K562 (cell line): ENCODE measurements around the gene APCDD1. TPM values are rescaled to one million over a fixed set of nuclear protein-coding genes. Genes with fewer than 3 reads are reported as not detected.
"Not testable (repeated sequence)": the region's sequence is repeated elsewhere in the genome, so short reads cannot be mapped to it uniquely, and the experiment has no call there.

Source experiments
- ATAC-seq: fragments of 200-7000 bp; cut with Tn5 transposase; 3 replicates; pipeline ENCODE4 v1.9.1; 2020; ENCODE audit warnings: moderate library complexity
- BruUV-seq: library from RNA; stranded (reverse); fragments of 400-500 nt; replicated peaks from 2 replicates; lab custom pipeline; 2021; lab: Mats Ljungman, UMichigan
- CTCF ChIA-PET: fragments of 300-600 bp; formaldehyde crosslinking; extraction: SDS; loops from one replicate; lab custom pipeline; 2021; ENCODE audit warnings: low intra/inter-chr PET ratio; lab: Yijun Ruan, JAX
- POLR2A ChIA-PET: fragments of 300-600, 350-650 bp; sonication (Branson Sonifier 250); formaldehyde crosslinking; extraction: SDS; loops from one replicate; lab custom pipeline; 2021; ENCODE audit warnings: antibody characterized with exemption, inconsistent platforms; lab: Yijun Ruan, JAX
- DNase-seq, 4 experiments: peaks; one replicate each; pipeline versions ENCODE4 v3.0.0 to v3.0.0-alpha.2; 2011 to 2018; ENCODE audit warnings: low spot score in 3 of 4, mixed read lengths in 3 of 4; ENCODE audit errors: extremely low read depth in 1 of 4
- FAIRE-seq: peaks from 2 replicates; lab custom pipeline; 2011; peaks lifted over from hg19 to GRCh38; lab: Jason Lieb, UNC
- H2AFZ ChIP-seq: 2 replicates; pipeline ENCODE4 v1.6.0; 2011; ENCODE audit warnings: low read depth, low read length, control low read depth, inconsistent platforms
- H3K27ac ChIP-seq: fragments of 200-600 bp; 3 replicates; pipeline ENCODE4 v1.8.0; 2011; ENCODE audit warnings: low read depth, mild to moderate bottlenecking, control low read depth, inconsistent platforms, low read length, moderate library complexity, mixed read lengths; ENCODE audit errors: extremely low read depth
- H3K27me3 ChIP-seq, 2 experiments: fragments of 300-600 bp in 1 of 2; 2 replicates in 1 of 2; 3 replicates in 1 of 2; pipeline versions ENCODE4 v1.6.0 to v1.8.0; 2011; ENCODE audit warnings: inconsistent platforms in 2 of 2, low read length in 2 of 2, mild to moderate bottlenecking in 1 of 2, mixed read lengths in 1 of 2, moderate library complexity in 1 of 2; ENCODE audit not compliant: control insufficient read depth in 2 of 2, insufficient read depth in 2 of 2
- H3K36me3 ChIP-seq: fragments of 300-600 bp; 3 replicates; pipeline ENCODE4 v1.8.0; 2011; ENCODE audit warnings: mild to moderate bottlenecking, low read length, inconsistent platforms; ENCODE audit not compliant: control insufficient read depth, insufficient read depth
- H3K4me1 ChIP-seq, 2 experiments: fragments of 200-600 bp in 1 of 2; replicated peaks in 1 of 2; 2 replicates in 1 of 2; 3 replicates in 1 of 2; pipeline versions ENCODE4 v1.5.1 to v1.8.0; 2011; ENCODE audit warnings: inconsistent platforms in 2 of 2, low read length in 2 of 2, mild to moderate bottlenecking in 1 of 2, mixed read lengths in 1 of 2, moderate library complexity in 1 of 2; ENCODE audit not compliant: control insufficient read depth in 2 of 2, insufficient read depth in 2 of 2
- H3K4me2 ChIP-seq: 2 replicates; pipeline ENCODE4 v1.6.1; 2011; ENCODE audit warnings: low read length, control low read depth, inconsistent platforms, mixed read lengths; ENCODE audit not compliant: insufficient read depth
- H3K4me3 ChIP-seq: fragments of 200-600 bp; sonication (generic), shearing (Covaris generic); 2 replicates; pipeline ENCODE4 v1.5.1; 2016; ENCODE audit warnings: control low read depth, inconsistent platforms
- H3K79me2 ChIP-seq: fragments of 200-600 bp; 3 replicates; pipeline ENCODE4 v1.8.0; 2011; ENCODE audit warnings: low read length, inconsistent platforms; ENCODE audit not compliant: control insufficient read depth, insufficient read depth
- H3K9ac ChIP-seq, 2 experiments: 2 replicates each; pipeline versions ENCODE4 v1.6.0 to v1.6.1; 2011; ENCODE audit warnings: low read depth in 2 of 2, low read length in 2 of 2, control low read depth in 1 of 2, inconsistent platforms in 1 of 2, mild to moderate bottlenecking in 1 of 2, mixed read lengths in 1 of 2; ENCODE audit not compliant: insufficient read depth in 1 of 2
- H3K9me1 ChIP-seq: one replicate; pipeline ENCODE4 v1.6.0; 2011; ENCODE audit warnings: inconsistent platforms, mild to moderate bottlenecking, low read length, moderate library complexity; ENCODE audit not compliant: control insufficient read depth, insufficient read depth
- H3K9me3 ChIP-seq: replicated peaks from 2 replicates; pipeline ENCODE4 v1.5.1; 2011; ENCODE audit warnings: low read depth, low read length, inconsistent platforms; ENCODE audit not compliant: control insufficient read depth, insufficient read depth
- H4K20me1 ChIP-seq: replicated peaks from 2 replicates; pipeline ENCODE4 v1.6.1; 2011; ENCODE audit warnings: low read length, inconsistent platforms, mixed read lengths; ENCODE audit not compliant: control insufficient read depth, insufficient read depth
- SETDB1 ChIP-seq: IDR thresholded peaks from one replicate; pipeline ENCODE4 v1.6.1; 2012; ENCODE audit warnings: low read length, control low read depth, inconsistent platforms
- ZNF146 ChIP-seq: IDR thresholded peaks from one replicate; pipeline ENCODE4 v1.6.1; 2018; ENCODE audit warnings: missing compliant biosample characterization; ENCODE audit not compliant: unreplicated experiment
- WGBS: fragments of 100-300 bp; shearing (Covaris generic); methylation state at CpG from one replicate; pipeline ENCODE4 v1.1.6; 2016; ENCODE audit warnings: low coverage, mixed read lengths; ENCODE audit not compliant: insufficient coverage; ENCODE audit errors: missing lambda C conversion rate; 5-methylcytosine and 5-hydroxymethylcytosine counted together
- in situ Hi-C: fragments of 300-500 bp; cut with MboI; formaldehyde crosslinking; loops from 4 replicates; pipeline ENCODE4 v1.15.0; 2018; ENCODE audit warnings: inconsistent platforms, mixed read lengths
- intact Hi-C: fragments of 100-400 bp; cut with micrococcal nuclease; formaldehyde crosslinking; loops from 2 replicates; pipeline ENCODE4 v1.14.2; 2022
- polyA plus RNA-seq, 8 experiments: library from polyadenylated mRNA; depleted of rRNA in 4 of 8; stranded (reverse) in 5 of 8; unstranded in 3 of 8; fragments of >200 nt; fragmentation: Nextera tagmentation in 2 of 8; fragmentation: Illumina TruSeq in 1 of 8; extraction: Ambion mirVana in 2 of 8; extraction: Trizol in 1 of 8; gene quantifications; 2 replicates each; pipeline versions ENCODE4 v1.2.1 to v1.2.3, GENCODE V29; 2011 to 2014; ENCODE audit warnings: inconsistent platforms in 1 of 8, missing spikeins in 1 of 8
- total RNA-seq, 7 experiments: library from RNA; depleted of rRNA in 6 of 7; stranded (reverse); fragments of >200 nt in 6 of 7; fragmentation: Illumina TruSeq in 2 of 7; extraction: Trizol in 2 of 7; gene quantifications; 2 replicates each; pipeline versions ENCODE4 v1.2.1 to v1.2.3, GENCODE V29; 2011 to 2021; ENCODE audit warnings: low replicate concordance in 1 of 7
- TF ChIP-seq, protein P1 (sequence below), 2 experiments: IDR thresholded peaks; 2 replicates each; pipeline ENCODE4 v1.6.1; 2011; ENCODE audit warnings: borderline replicate concordance in 1 of 2, control low read depth in 1 of 2, low read depth in 1 of 2, low read length in 1 of 2, mild to moderate bottlenecking in 1 of 2, mixed read lengths in 1 of 2, moderate library complexity in 1 of 2; ENCODE audit not compliant: insufficient read depth in 1 of 2, insufficient read length in 1 of 2, poor library complexity in 1 of 2, severe bottlenecking in 1 of 2; ENCODE audit errors: extremely low read depth in 1 of 2

APCDD1 gene
- total and polyA plus RNA-seq, 9 of the 15 experiments (the other 6 are each of a cell fraction or from before 2014, with no cell fraction given): 0.07 TPM; not detected in 8

DNA sequence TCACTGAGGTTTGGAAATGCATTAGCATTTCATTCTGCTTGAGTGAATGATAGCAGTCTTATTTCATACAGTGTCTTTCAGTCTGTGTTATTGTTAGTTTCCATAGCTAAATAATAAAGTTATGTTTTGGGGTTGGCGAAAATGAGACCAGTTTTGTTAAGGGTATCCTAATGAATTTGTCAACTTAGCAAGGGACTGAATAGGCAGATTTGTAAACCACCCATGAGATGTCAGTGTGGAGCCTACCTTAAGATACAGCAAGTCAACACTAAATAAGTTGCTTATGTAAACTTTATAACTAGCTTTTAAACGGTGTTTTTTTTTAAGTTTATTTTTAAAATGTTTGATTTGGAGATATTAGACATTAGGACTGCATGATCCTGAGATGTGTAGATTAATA is 83.3 kb downstream of the APCDD1 start (continued):
- TF ChIP-seq, protein P1, sequence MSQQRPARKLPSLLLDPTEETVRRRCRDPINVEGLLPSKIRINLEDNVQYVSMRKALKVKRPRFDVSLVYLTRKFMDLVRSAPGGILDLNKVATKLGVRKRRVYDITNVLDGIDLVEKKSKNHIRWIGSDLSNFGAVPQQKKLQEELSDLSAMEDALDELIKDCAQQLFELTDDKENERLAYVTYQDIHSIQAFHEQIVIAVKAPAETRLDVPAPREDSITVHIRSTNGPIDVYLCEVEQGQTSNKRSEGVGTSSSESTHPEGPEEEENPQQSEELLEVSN (IDR thresholded peaks at IDR 0.05; ENCODE audit: borderline replicate concordance in 1 of 2, extremely low read depth in 1 of 2, insufficient read depth in 1 of 2, insufficient read length in 1 of 2, low read depth in 1 of 2, low read length in 1 of 2, poor library complexity in 1 of 2, severe bottlenecking in 1 of 2): no peak
- TF ChIP-seq SETDB1: no peak

DNA sequence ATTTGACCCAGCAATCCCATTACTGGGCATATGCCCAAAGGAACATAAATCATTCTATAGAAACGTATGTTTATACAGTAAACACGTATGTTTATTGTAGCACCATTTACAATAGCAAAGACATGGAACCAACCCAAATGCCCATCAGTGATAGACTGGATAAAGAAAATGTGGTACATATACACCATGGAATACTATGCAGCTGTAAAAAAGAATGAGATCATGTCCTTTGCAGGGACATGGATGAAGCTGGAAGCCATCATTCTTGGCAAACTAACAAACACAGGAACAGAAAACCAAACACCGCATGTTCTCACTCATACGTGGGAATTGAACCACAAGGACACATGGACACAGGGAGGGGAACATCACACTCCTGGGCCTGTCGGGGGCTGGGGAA is 84.7 kb downstream of the APCDD1 start:
- H3K4me3 ChIP-seq, H3K9me3 ChIP-seq, H3K9ac ChIP-seq, H2AFZ ChIP-seq, CTCF ChIA-PET, in situ Hi-C loops, H4K20me1 ChIP-seq, DNase-seq, H3K4me2 ChIP-seq, FAIRE-seq, intact Hi-C loops, ATAC-seq, BruUV-seq, H3K27ac ChIP-seq, H3K9me1 ChIP-seq, H3K4me1 ChIP-seq, H3K27me3 ChIP-seq: not testable (repeated sequence)
- POLR2A ChIA-PET: interaction anchor here (1.4 kb wide), 1 partner anchor 12 kb away, joined by 3 read pairs; no protein-coding TSS in a partner anchor
- peak; percentile 37 for TF ChIP-seq ZNF146 (CRISPR knock-in tag)
- peaks cover 18% of the 10 kb centered on the region; the same call in 1 of the 3 replicates for H3K79me2 ChIP-seq
- H3K36me3 ChIP-seq: peaks cover 77% of the 10 kb centered on the region
- WGBS: 94% methylated on average over 5 of the region's 5 CpGs

Other genes with a start within 250 kb of the APCDD1 start
- 31.6 and 37.1 TPM in 2 replicates for gene NAPG, start 71.4 kb downstream of the APCDD1 start, total RNA-seq (2014; rRNA removed)
- gene NAPG, start 71.4 kb downstream of the APCDD1 start, total RNA-seq (2014; rRNA removed; fragmentation: Illumina TruSeq; extraction: Trizol): 63.3 and 71.6 TPM in 2 replicates
- 55.1 and 61.7 TPM in 2 replicates for gene NAPG, start 71.4 kb downstream of the APCDD1 start, total RNA-seq (2015; rRNA removed; fragmentation: Illumina TruSeq; extraction: Trizol)
- gene NAPG, start 71.4 kb downstream of the APCDD1 start, total RNA-seq (2021): 42.9 and 45.8 TPM in 2 replicates
- gene NAPG, start 71.4 kb downstream of the APCDD1 start, polyA plus RNA-seq (2011; rRNA removed): 47.3 and 55.3 TPM in 2 replicates
- 34.3 and 38.2 TPM in 2 replicates for gene NAPG, start 71.4 kb downstream of the APCDD1 start, polyA plus RNA-seq (2014; fragmentation: Illumina TruSeq; extraction: Trizol)
- gene NAPG, start 71.4 kb downstream of the APCDD1 start, polyA plus RNA-seq (2014; fragmentation: Nextera tagmentation; extraction: Ambion mirVana): 10 to 100 TPM; 50.9 to 52.4 TPM
- gene NAPG, start 71.4 kb downstream of the APCDD1 start, polyA plus RNA-seq (2014; rRNA removed): 38.6 and 39.9 TPM in 2 replicates